HepG2 (cell line): ENCODE measurements around the gene SAA1. TPM values are rescaled to one million over a fixed set of nuclear protein-coding genes. Genes with fewer than 3 reads are reported as not detected.

Experiments used
- ARNT2 ChIP-seq: sonication (generic); formaldehyde crosslinking; IDR thresholded peaks from 2 replicates; pipeline ENCODE4 v1.8.0; 2022; ENCODE audit warnings: mild to moderate bottlenecking, low read depth, missing genetic modification reagents, moderate library complexity
- CSRNP2 ChIP-seq: sonication (generic); formaldehyde crosslinking; conservative IDR thresholded peaks from 2 replicates; pipeline ENCODE4 v1.8.0; 2022; ENCODE audit warnings: low read depth, missing genetic modification reagents
- DZIP1 ChIP-seq: sonication (generic); formaldehyde crosslinking; IDR thresholded peaks from 2 replicates; pipeline ENCODE4 v1.5.0; 2020; ENCODE audit warnings: mild to moderate bottlenecking, missing genetic modification reagents
- FOXJ3 ChIP-seq: sonication (generic); formaldehyde crosslinking; IDR thresholded peaks from 2 replicates; pipeline ENCODE4 v1.4.0; 2020; ENCODE audit warnings: missing genetic modification reagents, mild to moderate bottlenecking, borderline replicate concordance
- GFI1 ChIP-seq: sonication (generic); formaldehyde crosslinking; IDR thresholded peaks from 2 replicates; pipeline ENCODE4 v1.5.0; 2020; ENCODE audit warnings: missing genetic modification reagents, mild to moderate bottlenecking, borderline replicate concordance
- HDAC1 ChIP-seq: sonication (generic); formaldehyde crosslinking; IDR thresholded peaks from 2 replicates; pipeline ENCODE4 v1.5.1; 2020; ENCODE audit warnings: mild to moderate bottlenecking, missing genetic modification reagents
- HNF4G ChIP-seq, 2 experiments: sonication (generic) in 1 of 2; formaldehyde crosslinking in 1 of 2; IDR thresholded peaks; 2 replicates each; pipeline versions ENCODE4 v1.4.0 to v1.6.1; 2011 to 2020; ENCODE audit warnings: borderline replicate concordance in 2 of 2, low read depth in 2 of 2, mild to moderate bottlenecking in 2 of 2, low read length in 1 of 2, missing genetic modification reagents in 1 of 2, moderate library complexity in 1 of 2
- MAFF ChIP-seq: IDR thresholded peaks from 2 replicates; pipeline ENCODE4 v1.6.1; 2011; ENCODE audit warnings: low read depth, low read length, improper control_type of control experiment
- MAZ ChIP-seq, 2 experiments: sonication (generic) in 1 of 2; formaldehyde crosslinking in 1 of 2; IDR thresholded peaks; 2 replicates each; pipeline versions ENCODE4 v1.5.0 to v1.6.1; 2012 to 2020; ENCODE audit warnings: low read depth in 2 of 2, mild to moderate bottlenecking in 2 of 2, borderline replicate concordance in 1 of 2, improper control_type of control experiment in 1 of 2, low read length in 1 of 2, missing genetic modification reagents in 1 of 2, moderate library complexity in 1 of 2
- NR3C1 ChIP-seq: sonication (generic); formaldehyde crosslinking; IDR thresholded peaks from 2 replicates; pipeline ENCODE4 v1.4.0; 2020; ENCODE audit warnings: missing genetic modification reagents
- SIN3B ChIP-seq: fragments of 150-350 bp; IDR thresholded peaks from 2 replicates; pipeline ENCODE4 v1.6.1; 2014; ENCODE audit warnings: low read length
- THAP11 ChIP-seq: IDR thresholded peaks from 2 replicates; pipeline ENCODE4 v1.6.1; 2016; ENCODE audit warnings: missing biosample characterization, missing genetic modification reagents
- TIGD3 ChIP-seq: sonication (generic); formaldehyde crosslinking; IDR thresholded peaks from 2 replicates; pipeline ENCODE4 v1.5.1; 2020; ENCODE audit warnings: mild to moderate bottlenecking, missing genetic modification reagents, borderline replicate concordance
- ZBTB3 ChIP-seq: sonication (generic); formaldehyde crosslinking; IDR thresholded peaks from 2 replicates; pipeline ENCODE4 v1.4.0; 2020; ENCODE audit warnings: low read depth, mild to moderate bottlenecking, moderate library complexity, missing genetic modification reagents, borderline replicate concordance
- ZNF276 ChIP-seq: sonication (generic); formaldehyde crosslinking; IDR thresholded peaks from 2 replicates; pipeline ENCODE4 v1.4.0; 2020; ENCODE audit warnings: mild to moderate bottlenecking, low read depth, missing genetic modification reagents
- ZNF44 ChIP-seq: sonication (generic); formaldehyde crosslinking; IDR thresholded peaks from 2 replicates; pipeline ENCODE4 v1.5.1; 2020; ENCODE audit warnings: mild to moderate bottlenecking, missing genetic modification reagents
- ZNF549 ChIP-seq: sonication (generic); formaldehyde crosslinking; IDR thresholded peaks from 2 replicates; pipeline ENCODE4 v1.5.0; 2020; ENCODE audit warnings: missing genetic modification reagents
- ZNF569 ChIP-seq: sonication (generic); formaldehyde crosslinking; IDR thresholded peaks from 2 replicates; pipeline ENCODE4 v1.5.0; 2020; ENCODE audit warnings: mild to moderate bottlenecking, missing genetic modification reagents, moderate library complexity, borderline replicate concordance
- ZNF619 ChIP-seq: sonication (generic); formaldehyde crosslinking; IDR thresholded peaks from 2 replicates; pipeline ENCODE4 v1.4.0; 2020; ENCODE audit warnings: mild to moderate bottlenecking, missing genetic modification reagents
- ZNF879 ChIP-seq: sonication (generic); formaldehyde crosslinking; IDR thresholded peaks from 2 replicates; pipeline ENCODE4 v1.8.1; 2023; ENCODE audit warnings: missing genetic modification reagents
- polyA plus RNA-seq, 8 experiments: library from polyadenylated mRNA; depleted of rRNA in 3 of 8; stranded (reverse) in 7 of 8; unstranded in 1 of 8; fragments of >200 nt; fragmentation: Illumina TruSeq in 4 of 8; extraction: Trizol in 4 of 8; gene quantifications; 2 replicates each; pipeline versions ENCODE4 v1.2.1 to v1.2.3, GENCODE V29; 2011 to 2016; ENCODE audit warnings: low read depth in 4 of 8, missing spikeins in 1 of 8, mixed read lengths in 1 of 8; ENCODE audit not compliant: insufficient read depth in 1 of 8
- total RNA-seq, 5 experiments: library from RNA; depleted of rRNA; stranded (reverse); fragments of >200 nt; fragmentation: Illumina TruSeq; extraction: Trizol; gene quantifications; 2 replicates each; pipeline ENCODE4 v1.2.3, GENCODE V29; 2016; ENCODE audit warnings: low read depth in 1 of 5
- TF ChIP-seq, protein P1 (sequence below): sonication (generic); formaldehyde crosslinking; IDR thresholded peaks from 2 replicates; pipeline ENCODE4 v1.4.0; 2020; ENCODE audit warnings: missing genetic modification reagents, mild to moderate bottlenecking, borderline replicate concordance

SAA1 gene
- total and polyA plus RNA-seq, 2 of the 13 experiments (the other 11 are each of a cell fraction or from before 2014, with no cell fraction given), result not detected

- TF ChIP-seq ZNF276 (CRISPR knock-in tag) (no peak), ZNF879 (CRISPR knock-in tag) (no peak), ARNT2 (CRISPR knock-in tag) (no peak), ZNF549 (no peak), DZIP1 (CRISPR knock-in tag) (no peak), ZNF619 (CRISPR knock-in tag) (no peak), THAP11 (no peak), ZNF44 (CRISPR knock-in tag) (no peak), MAFF (no peak), ZBTB3 (CRISPR knock-in tag) (no peak), MAZ (IDR thresholded peaks at IDR 0.05; ENCODE audit: borderline replicate concordance, low read depth, low read length) (no peak), MAZ (CRISPR knock-in tag; IDR thresholded peaks at IDR 0.05; ENCODE audit: low read depth) (no peak), ZNF569 (CRISPR knock-in tag) (no peak), SIN3B (no peak), HDAC1 (no peak), CSRNP2 (CRISPR knock-in tag) (no peak), NR3C1 (CRISPR knock-in tag) (no peak), TIGD3 (CRISPR knock-in tag) (no peak), FOXJ3 (CRISPR knock-in tag) (no peak), HNF4G (IDR thresholded peaks at IDR 0.05; ENCODE audit: borderline replicate concordance, low read depth, low read length) (0 out of 2 replicates have a peak, but pooled peaks have one; percentile 37), HNF4G (CRISPR knock-in tag; IDR thresholded peaks at IDR 0.05; ENCODE audit: borderline replicate concordance, low read depth) (no peak), GFI1 (CRISPR knock-in tag) (no peak)
- TF ChIP-seq, protein P1, sequence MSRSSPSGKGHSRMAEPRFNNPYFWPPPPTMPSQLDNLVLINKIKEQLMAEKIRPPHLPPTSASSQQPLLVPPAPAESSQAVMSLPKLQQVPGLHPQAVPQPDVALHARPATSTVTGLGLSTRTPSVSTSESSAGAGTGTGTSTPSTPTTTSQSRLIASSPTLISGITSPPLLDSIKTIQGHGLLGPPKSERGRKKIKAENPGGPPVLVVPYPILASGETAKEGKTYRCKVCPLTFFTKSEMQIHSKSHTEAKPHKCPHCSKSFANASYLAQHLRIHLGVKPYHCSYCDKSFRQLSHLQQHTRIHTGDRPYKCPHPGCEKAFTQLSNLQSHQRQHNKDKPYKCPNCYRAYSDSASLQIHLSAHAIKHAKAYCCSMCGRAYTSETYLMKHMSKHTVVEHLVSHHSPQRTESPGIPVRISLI, result no peak
These were observed 35.2 kb upstream of the SAA1 start (continued) for GRCh38 chr11:18230859-18231258.
